Measurements from ENCODE around the gene TESPA1.

TESPA1 gene

GRCh38 chr12:54983536-54984101 lies 943 bp downstream of the TESPA1 start:
- no peak overlapping the region for H3K4me3 ChIP-seq (ENCODE audit: low read length)
- no peak for DNase-seq (ENCODE audit: low read depth)
- no peak for TF ChIP-seq CTCF (conservative IDR thresholded peaks at IDR 0.05; ENCODE audit: low read length)

GRCh38 chr12:54981796-54982195 lies 2.8 kb downstream of the TESPA1 start:
- no peak for DNase-seq (ENCODE audit: low read depth)
- no peak overlapping the region for H3K4me3 ChIP-seq (ENCODE audit: low read length)
- TF ChIP-seq CTCF (conservative IDR thresholded peaks at IDR 0.05; ENCODE audit: low read length): no peak

GRCh38 chr12:54980341-54980740 lies 4.2 kb downstream of the TESPA1 start:
- H3K4me3 ChIP-seq (ENCODE audit: low read length): no peak overlapping the region
- TF ChIP-seq CTCF (conservative IDR thresholded peaks at IDR 0.05; ENCODE audit: low read length): no peak
- no peak for DNase-seq (ENCODE audit: low read depth)

- H3K4me3 ChIP-seq (ENCODE audit: low read length): no peak overlapping the region
- no peak for TF ChIP-seq CTCF (conservative IDR thresholded peaks at IDR 0.05; ENCODE audit: low read length)
- DNase-seq (ENCODE audit: low read depth): no peak
Measured at GRCh38 chr12:54977857-54978256, 6.7 kb downstream of the TESPA1 start.

GRCh38 chr12:54977155-54977554 lies 7.4 kb downstream of the TESPA1 start:
- no peak for TF ChIP-seq CTCF (conservative IDR thresholded peaks at IDR 0.05; ENCODE audit: low read length)
- H3K4me3 ChIP-seq (ENCODE audit: low read length): no peak overlapping the region
- DNase-seq (ENCODE audit: low read depth): peak; percentile 85

GRCh38 chr12:54975875-54976274 lies 8.7 kb downstream of the TESPA1 start:
- DNase-seq (ENCODE audit: low read depth): no peak
- no peak for TF ChIP-seq CTCF (conservative IDR thresholded peaks at IDR 0.05; ENCODE audit: low read length)
- H3K4me3 ChIP-seq (ENCODE audit: low read length): no peak overlapping the region

- TF ChIP-seq CTCF (conservative IDR thresholded peaks at IDR 0.05; ENCODE audit: low read length): no peak
- no peak for DNase-seq (ENCODE audit: low read depth)
- H3K4me3 ChIP-seq (ENCODE audit: low read length): no peak overlapping the region
Measured at GRCh38 chr12:54975272-54975671, 9.3 kb downstream of the TESPA1 start.
